ENCODE results near the gene C3orf22.

Gene C3orf22

DNA sequence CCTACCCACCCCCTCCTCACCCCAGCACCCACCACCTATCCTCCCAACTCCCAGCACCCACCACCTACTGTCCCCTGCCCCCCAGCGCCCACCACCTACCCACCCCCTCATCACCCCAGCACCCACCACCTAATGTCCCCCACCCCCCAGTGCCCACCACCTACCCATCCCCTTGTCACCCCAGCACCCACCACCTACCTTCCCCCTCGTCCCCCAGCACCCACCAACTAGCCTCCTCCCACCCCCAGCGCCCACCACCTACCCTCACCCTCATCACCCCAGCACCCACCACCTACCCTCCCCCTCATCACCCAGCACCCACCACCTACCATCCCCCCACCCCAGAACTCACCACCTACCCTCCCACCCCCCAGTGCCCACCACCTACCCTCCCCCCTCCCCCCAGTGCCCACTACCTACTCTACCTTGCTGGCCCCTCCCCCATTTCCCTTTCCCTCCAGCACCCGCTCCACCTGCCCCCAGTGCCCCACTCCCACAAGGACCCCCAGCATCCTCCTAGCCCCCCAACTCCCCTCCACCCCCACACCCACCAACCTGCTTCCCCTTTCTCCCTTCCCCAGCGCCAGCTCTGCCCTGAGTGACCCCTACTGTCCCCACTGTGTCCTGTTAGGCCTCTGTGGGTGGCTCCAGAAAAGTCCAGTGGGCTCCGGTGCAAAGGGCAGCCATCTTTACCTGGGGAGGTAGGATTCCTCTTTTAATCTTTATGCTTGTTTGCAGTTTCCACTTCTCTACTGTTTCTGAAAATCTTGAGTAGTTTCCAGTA is 42.4 kb downstream of the C3orf22 start:
- TF ChIP-seq, protein P1, sequence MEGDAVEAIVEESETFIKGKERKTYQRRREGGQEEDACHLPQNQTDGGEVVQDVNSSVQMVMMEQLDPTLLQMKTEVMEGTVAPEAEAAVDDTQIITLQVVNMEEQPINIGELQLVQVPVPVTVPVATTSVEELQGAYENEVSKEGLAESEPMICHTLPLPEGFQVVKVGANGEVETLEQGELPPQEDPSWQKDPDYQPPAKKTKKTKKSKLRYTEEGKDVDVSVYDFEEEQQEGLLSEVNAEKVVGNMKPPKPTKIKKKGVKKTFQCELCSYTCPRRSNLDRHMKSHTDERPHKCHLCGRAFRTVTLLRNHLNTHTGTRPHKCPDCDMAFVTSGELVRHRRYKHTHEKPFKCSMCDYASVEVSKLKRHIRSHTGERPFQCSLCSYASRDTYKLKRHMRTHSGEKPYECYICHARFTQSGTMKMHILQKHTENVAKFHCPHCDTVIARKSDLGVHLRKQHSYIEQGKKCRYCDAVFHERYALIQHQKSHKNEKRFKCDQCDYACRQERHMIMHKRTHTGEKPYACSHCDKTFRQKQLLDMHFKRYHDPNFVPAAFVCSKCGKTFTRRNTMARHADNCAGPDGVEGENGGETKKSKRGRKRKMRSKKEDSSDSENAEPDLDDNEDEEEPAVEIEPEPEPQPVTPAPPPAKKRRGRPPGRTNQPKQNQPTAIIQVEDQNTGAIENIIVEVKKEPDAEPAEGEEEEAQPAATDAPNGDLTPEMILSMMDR (IDR thresholded peaks at IDR 0.05; ENCODE audit: insufficient read depth, low read depth, low read length, missing control alignments): no peak
- no peak overlapping the region for H3K4me3 ChIP-seq (ENCODE audit: low read length)
- DNase-seq (ENCODE audit: low read depth): no peak

DNA sequence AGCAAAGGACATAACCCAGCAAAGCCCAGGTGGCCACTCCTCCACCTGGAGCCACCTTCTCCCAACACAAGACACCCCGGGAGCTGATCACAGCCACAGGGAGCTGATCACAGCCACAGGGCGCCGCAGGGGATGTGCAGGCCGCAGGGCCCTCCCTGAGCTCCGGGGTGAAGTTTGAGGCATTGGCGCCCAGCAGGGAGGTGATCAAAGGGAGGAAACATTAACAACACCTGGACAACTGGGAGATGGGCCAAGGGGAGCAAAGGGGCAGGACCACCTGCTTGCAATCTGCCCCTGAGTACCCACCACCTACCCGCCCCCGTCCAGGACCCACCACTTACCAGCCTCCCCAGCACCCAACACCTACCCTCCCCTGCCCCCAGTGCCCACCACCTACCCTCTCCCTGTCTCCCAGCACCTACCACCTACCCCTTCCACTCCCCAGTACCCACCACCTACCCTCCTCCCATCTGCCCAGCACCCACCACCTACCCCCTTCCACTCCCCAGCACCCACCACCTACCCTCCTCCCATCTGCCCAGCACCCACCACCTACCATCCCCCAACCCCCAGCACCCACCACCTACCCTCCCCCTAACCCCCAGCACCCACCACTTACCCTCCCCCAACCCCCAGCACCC is 43.5 kb downstream of the C3orf22 start:
- no peak overlapping the region for H3K4me3 ChIP-seq (ENCODE audit: low read length)
- DNase-seq (ENCODE audit: low read depth): no peak
- TF ChIP-seq, protein P1 (IDR thresholded peaks at IDR 0.05; ENCODE audit: insufficient read depth, low read depth, low read length, missing control alignments): no peak

DNA sequence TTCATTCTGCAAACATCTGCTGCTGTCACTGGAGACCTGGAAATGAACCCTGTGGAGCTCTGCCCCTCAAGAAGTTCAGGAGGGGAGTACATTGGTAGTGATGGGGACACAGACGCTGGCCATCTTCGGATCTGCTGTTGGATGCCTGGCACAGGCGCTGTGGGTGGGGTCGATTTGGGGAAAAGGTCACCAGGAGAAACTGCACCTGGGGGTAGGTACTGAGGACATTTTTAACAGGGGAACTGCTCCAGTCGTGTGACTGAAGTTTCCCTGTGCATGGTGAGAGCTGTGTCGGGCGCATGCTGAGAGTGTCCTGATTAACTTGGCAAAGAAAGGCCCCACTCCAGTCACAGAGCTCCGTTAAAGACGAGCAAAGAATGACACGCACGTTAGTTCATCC is 44.6 kb downstream of the C3orf22 start:
- TF ChIP-seq, protein P1 (IDR thresholded peaks at IDR 0.05; ENCODE audit: insufficient read depth, low read depth, low read length, missing control alignments): no peak
- no peak overlapping the region for H3K4me3 ChIP-seq (ENCODE audit: low read length)
- no peak for DNase-seq (ENCODE audit: low read depth)

DNA sequence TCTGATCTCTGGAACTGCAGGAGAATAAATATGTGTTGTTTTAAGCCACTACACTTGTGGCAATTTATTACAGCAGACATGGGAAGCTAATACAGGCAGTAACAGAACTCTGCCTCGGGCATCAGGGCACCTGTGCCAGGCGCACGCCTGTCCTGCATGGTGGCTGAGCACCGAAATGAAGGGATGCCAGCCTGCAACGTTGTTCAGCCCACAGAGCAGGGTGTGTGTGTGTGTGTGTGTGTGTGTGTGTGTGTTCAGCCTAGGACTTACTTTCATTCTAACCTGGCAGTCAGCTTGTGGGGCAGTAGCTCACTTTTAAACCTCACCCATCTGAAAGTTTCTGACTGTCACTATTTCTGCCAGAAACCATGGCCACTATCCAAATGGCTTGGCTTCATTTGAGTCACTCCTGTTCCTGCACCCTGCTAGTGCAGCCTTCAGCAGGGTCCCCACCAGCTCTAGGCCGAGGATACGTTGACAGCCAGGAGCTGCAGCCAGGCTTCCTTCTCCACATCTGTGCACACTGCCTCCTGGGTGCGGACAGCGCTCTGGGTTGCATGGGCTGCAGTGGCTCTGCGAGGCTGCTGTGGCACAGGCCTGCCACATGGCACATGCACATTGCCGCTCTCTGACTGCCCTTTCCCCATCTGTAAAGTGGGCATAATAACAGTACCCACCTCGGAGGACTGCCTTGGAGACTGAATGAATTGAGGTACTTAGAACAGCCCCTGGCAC is 45.6 kb downstream of the C3orf22 start:
- TF ChIP-seq, protein P1 (IDR thresholded peaks at IDR 0.05; ENCODE audit: insufficient read depth, low read depth, low read length, missing control alignments): no peak
- H3K4me3 ChIP-seq (ENCODE audit: low read length): no peak overlapping the region
- DNase-seq (ENCODE audit: low read depth): no peak

DNA sequence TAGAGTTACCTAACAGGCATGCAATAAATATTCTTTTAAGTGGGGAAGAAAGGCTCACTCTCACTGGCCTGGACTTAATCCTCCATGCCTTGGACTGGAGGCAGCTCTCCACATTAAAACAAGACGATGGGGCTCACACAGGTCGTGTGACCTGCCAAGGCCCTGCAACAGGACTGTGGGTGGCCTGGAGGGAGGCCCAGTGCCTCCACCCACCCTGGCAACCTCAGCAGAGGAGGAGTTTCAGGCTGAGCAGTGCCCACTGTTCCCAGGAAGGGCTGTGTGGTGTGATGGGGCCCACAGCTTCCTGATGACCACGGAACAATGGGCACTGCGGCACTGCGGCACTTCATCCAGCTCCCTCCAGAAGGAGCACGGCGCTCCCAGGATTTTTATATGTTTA is 46.7 kb downstream of the C3orf22 start:
- no peak overlapping the region for H3K4me3 ChIP-seq (ENCODE audit: low read length)
- DNase-seq (ENCODE audit: low read depth): no peak
- TF ChIP-seq, protein P1 (IDR thresholded peaks at IDR 0.05; ENCODE audit: insufficient read depth, low read depth, low read length, missing control alignments): no peak

DNA sequence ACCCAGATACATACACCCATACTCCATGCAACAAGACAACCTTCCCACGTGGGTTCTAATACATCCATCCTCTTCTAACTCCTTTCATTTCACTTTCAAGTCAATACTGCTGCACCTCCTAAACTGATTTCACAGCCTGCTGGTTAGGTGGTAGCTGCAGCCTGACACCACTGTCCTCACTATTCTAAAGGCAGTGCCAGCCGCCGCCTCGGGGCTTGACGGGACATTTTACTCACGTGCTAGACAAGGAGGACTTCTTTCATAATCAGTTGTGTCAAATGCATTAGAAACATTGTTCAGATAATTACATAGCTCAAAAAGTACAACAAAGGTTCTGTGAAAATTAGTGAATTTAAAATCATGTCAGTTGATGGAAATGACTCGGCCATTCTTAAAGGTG is 47.4 kb downstream of the C3orf22 start:
- no peak overlapping the region for H3K4me3 ChIP-seq (ENCODE audit: low read length)
- no peak for DNase-seq (ENCODE audit: low read depth)
- TF ChIP-seq, protein P1 (IDR thresholded peaks at IDR 0.05; ENCODE audit: insufficient read depth, low read depth, low read length, missing control alignments): no peak
